GM19395 (cell line): ENCODE results near the gene MYLK4.

ENCODE experiments used
- ATAC-seq: cut with Tn5 transposase; IDR thresholded peaks from one replicate; pipeline ENCODE4 v1.9.1; 2021; ENCODE audit warnings: mild to moderate bottlenecking, moderate library complexity; ENCODE audit not compliant: unreplicated experiment

MYLK4 gene

GRCh38 chr6:2750832-2751231 lies at the start of gene MYLK4:
MYLK4 (minus strand) TSS chr6:2750922; CDS start chr6:2749294, 1,628 bp downstream.
- no peak for ATAC-seq

- no peak for ATAC-seq
Measured at GRCh38 chr6:2799936-2800527, 49.3 kb upstream of the MYLK4 start.

GRCh38 chr6:2798586-2799134 lies 47.9 kb upstream of the MYLK4 start:
- ATAC-seq, result no peak

- ATAC-seq, result no peak
Measured at GRCh38 chr6:2797564-2798031, 46.9 kb upstream of the MYLK4 start.

GRCh38 chr6:2796861-2797260 lies 46.1 kb upstream of the MYLK4 start:
- no peak for ATAC-seq

- no peak for ATAC-seq
Measured at GRCh38 chr6:2795956-2796355, 45.2 kb upstream of the MYLK4 start.

- ATAC-seq, result no peak
Measured at GRCh38 chr6:2795162-2795561, 44.4 kb upstream of the MYLK4 start.

- ATAC-seq, result no peak
Measured at GRCh38 chr6:2794171-2794730, 43.5 kb upstream of the MYLK4 start.

GRCh38 chr6:2793534-2794151 lies 42.9 kb upstream of the MYLK4 start:
- no peak for ATAC-seq

GRCh38 chr6:2792330-2793110 lies 41.8 kb upstream of the MYLK4 start:
- no peak for ATAC-seq

- no peak for ATAC-seq
Measured at GRCh38 chr6:2791450-2791974, 40.8 kb upstream of the MYLK4 start.

- ATAC-seq, result no peak
Measured at GRCh38 chr6:2790588-2791449, 40.1 kb upstream of the MYLK4 start.

- ATAC-seq, result no peak
Measured at GRCh38 chr6:2786269-2786668, 35.5 kb upstream of the MYLK4 start.

GRCh38 chr6:2784930-2785329 lies 34.2 kb upstream of the MYLK4 start:
- ATAC-seq, result no peak

GRCh38 chr6:2784061-2784460 lies 33.3 kb upstream of the MYLK4 start:
- no peak for ATAC-seq

GRCh38 chr6:2783188-2783963 lies 32.7 kb upstream of the MYLK4 start:
- no peak for ATAC-seq

GRCh38 chr6:2782825-2783187 lies 32.1 kb upstream of the MYLK4 start:
- no peak for ATAC-seq

- ATAC-seq, result no peak
Measured at GRCh38 chr6:2782356-2782708, 31.6 kb upstream of the MYLK4 start.

GRCh38 chr6:2781685-2782355 lies 31.1 kb upstream of the MYLK4 start:
- ATAC-seq, result no peak
